Right atrium auricular region (tissue), 2 donors: Measurements from ENCODE around the gene ATG7. TPM values are rescaled to one million over a fixed set of nuclear protein-coding genes. Genes with fewer than 3 reads are reported as not detected.
"Not testable (repeated sequence)": the region's sequence is repeated elsewhere in the genome, so short reads cannot be mapped to it uniquely, and the experiment has no call there.

Experiments used
- DNase-seq: peaks from one replicate; pipeline ENCODE4 v3.0.0-alpha.2; 2019; ENCODE audit warnings: low spot score
- H3K27ac ChIP-seq, 2 donors: fragments of 200-600 bp; sonication (generic); 1 replicate in 1 of 2; 2 replicates in 1 of 2; pipeline ENCODE4 v1.5.1; 2016 to 2019
- H3K27me3 ChIP-seq, 2 donors: fragments of 200-600 bp; sonication (generic); one replicate each; pipeline versions ENCODE4 v1.5.1 to v1.6.0; 2017 to 2019
- H3K36me3 ChIP-seq: fragments of 200-600 bp; sonication (generic); one replicate; pipeline ENCODE4 v1.5.1; 2016
- H3K4me1 ChIP-seq, 2 donors: fragments of 200-600 bp; sonication (generic); one replicate each; pipeline versions ENCODE4 v1.5.1 to v1.6.0; 2017 to 2019
- H3K4me3 ChIP-seq, 2 donors: fragments of 200-600 bp; sonication (generic); 1 replicate in 1 of 2; 2 replicates in 1 of 2; pipeline ENCODE4 v1.5.1; 2017 to 2019; ENCODE audit warnings: mild to moderate bottlenecking in 1 of 2, moderate library complexity in 1 of 2
- H3K9me3 ChIP-seq, 2 donors: fragments of 200-600 bp; sonication (generic); one replicate each; pipeline ENCODE4 v1.5.1; 2019
- total RNA-seq, 2 donors: library from RNA; depleted of rRNA; stranded (reverse); fragments of >200 nt; gene quantifications; one replicate each; pipeline ENCODE4 v1.1.0, GENCODE V29; 2016
- TF ChIP-seq, protein P1 (sequence below), 2 donors: fragments of 200-600 bp; sonication (generic); IDR thresholded peaks; one replicate each; pipeline ENCODE4 v1.5.1; 2019; ENCODE audit warnings: antibody characterized with exemption in 2 of 2

ATG7 gene
- total RNA-seq, 2 donors from 2014 or later, result 15.2 to 23.8 TPM

DNA sequence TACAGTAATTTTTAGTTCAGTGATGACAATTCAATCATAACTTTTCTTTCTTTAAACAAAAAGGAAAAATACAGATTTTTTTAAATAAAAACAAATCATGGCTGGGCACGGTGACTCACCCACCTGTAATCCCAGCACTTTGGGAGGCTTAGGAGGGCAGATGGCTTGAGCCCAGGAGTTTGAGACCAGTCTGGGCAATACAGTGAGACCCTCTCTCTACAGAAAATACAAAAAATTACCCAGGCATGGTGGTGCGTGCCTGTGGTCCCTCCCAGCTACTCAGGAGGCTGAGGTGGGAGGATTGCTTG is 25.6 kb upstream of the ATG7 start:
- no peaks in the 10 kb centered on the region for H3K9me3 ChIP-seq
- H3K27me3 ChIP-seq, result no peaks in the 10 kb centered on the region
- DNase-seq, result no peak
- H3K27ac ChIP-seq, result no peak overlapping the region
- TF ChIP-seq, protein P1, sequence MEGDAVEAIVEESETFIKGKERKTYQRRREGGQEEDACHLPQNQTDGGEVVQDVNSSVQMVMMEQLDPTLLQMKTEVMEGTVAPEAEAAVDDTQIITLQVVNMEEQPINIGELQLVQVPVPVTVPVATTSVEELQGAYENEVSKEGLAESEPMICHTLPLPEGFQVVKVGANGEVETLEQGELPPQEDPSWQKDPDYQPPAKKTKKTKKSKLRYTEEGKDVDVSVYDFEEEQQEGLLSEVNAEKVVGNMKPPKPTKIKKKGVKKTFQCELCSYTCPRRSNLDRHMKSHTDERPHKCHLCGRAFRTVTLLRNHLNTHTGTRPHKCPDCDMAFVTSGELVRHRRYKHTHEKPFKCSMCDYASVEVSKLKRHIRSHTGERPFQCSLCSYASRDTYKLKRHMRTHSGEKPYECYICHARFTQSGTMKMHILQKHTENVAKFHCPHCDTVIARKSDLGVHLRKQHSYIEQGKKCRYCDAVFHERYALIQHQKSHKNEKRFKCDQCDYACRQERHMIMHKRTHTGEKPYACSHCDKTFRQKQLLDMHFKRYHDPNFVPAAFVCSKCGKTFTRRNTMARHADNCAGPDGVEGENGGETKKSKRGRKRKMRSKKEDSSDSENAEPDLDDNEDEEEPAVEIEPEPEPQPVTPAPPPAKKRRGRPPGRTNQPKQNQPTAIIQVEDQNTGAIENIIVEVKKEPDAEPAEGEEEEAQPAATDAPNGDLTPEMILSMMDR (IDR thresholded peaks at IDR 0.05), result no peak
- no peaks in the 10 kb centered on the region for H3K36me3 ChIP-seq
- H3K4me3 ChIP-seq, result no peak overlapping the region
- no peaks in the 10 kb centered on the region for H3K4me1 ChIP-seq

DNA sequence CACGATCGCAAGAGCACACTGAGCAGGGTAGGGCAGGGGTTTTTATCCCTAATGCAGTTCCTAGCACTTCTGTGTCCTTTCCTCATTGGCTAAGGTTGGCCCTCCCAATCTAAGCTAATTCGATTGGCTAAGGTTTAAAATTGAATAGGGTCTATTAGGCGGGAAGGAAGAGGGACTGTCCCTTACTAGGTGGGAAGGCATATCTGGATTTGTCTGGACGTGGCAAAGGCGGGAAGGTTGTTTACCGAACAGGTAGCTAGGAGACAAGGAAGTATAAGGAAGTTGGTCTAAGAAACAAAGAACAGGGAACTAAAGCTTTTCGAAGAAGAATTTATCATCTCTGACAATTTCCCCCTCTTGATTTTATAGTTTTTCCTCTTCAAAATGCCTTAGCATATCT is 24.8 kb upstream of the ATG7 start:
- Histone ChIP-seq H3K4me3 (no peak overlapping the region), H3K27me3 (no peaks in the 10 kb centered on the region), H3K27ac (no peak overlapping the region), H3K36me3 (no peaks in the 10 kb centered on the region), H3K9me3 (no peaks in the 10 kb centered on the region), H3K4me1 (no peaks in the 10 kb centered on the region)
- TF ChIP-seq, protein P1 (IDR thresholded peaks at IDR 0.05), result no peak
- no peak for DNase-seq

DNA sequence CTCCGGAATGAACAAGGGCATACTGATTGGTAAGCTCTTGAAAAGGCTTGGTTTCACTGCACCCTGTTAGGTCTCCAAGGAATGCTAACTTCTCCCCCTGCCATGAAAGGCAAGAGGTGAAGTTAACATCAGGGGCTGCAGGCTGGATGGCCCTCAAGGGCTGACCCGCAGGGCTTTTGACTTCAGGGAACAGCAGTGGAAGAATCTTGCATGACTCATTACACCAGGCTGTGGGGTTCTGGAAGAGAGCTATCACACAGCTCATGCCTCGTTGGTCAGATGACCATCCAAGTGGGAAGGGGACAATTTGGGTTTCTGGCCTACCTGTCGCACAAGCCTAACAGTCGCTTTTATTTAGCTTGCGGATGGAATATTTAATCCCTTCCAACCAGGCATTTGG is 23.6 kb upstream of the ATG7 start:
- DNase-seq, result no peak
- H3K27me3 ChIP-seq, result no peaks in the 10 kb centered on the region
- TF ChIP-seq, protein P1 (IDR thresholded peaks at IDR 0.05), result no peak

DNA sequence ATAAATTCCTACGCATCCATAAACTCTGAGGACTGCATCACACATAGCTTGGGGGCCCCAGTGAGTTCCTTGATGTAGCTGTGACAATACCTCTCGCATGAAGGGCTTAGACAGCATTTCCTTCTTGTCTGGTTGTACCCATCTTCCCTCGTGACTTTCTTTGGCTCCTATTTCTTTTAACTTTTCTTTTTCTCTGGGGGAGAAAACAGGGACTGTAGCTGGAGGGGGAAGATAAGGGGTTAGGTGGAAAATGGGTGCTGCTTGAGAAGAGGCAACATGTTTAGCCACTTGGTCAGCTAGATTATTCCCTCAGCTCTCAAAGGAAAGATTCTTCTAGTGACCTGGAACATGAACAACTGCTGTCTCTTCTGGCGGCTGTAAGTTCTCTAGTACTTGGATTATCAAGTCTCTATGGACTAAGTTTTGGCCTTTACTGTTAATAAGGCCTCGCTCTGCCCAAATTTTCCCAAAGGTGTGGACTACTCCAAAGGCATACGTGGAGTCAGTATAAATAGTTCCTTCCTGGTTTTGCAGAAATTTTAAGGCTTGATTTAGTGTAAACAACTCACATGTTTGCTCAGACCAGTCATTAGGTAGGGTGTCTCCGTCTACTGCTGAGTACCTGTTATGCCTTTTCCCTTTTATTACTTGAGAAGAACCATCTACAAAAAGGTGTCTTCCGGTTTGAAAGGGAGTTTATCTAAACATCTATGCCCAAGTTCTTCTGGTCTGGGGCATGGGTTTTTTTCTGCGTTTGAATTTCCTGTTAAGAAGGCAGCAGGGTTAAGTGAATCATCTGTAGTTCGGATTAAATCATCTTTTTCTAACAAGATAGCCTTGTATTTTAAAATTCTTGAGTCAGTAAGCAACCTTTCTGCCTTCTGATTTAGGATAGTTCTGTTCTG is 21.0 kb upstream of the ATG7 start:
- H3K27me3 ChIP-seq, result no peaks in the 10 kb centered on the region
- no peak overlapping the region for H3K27ac ChIP-seq
- no peaks in the 10 kb centered on the region for H3K36me3 ChIP-seq
- H3K9me3 ChIP-seq, result no peaks in the 10 kb centered on the region
- no peak overlapping the region for H3K4me3 ChIP-seq
- TF ChIP-seq, protein P1 (IDR thresholded peaks at IDR 0.05), result no peak
- no peak for DNase-seq
- no peaks in the 10 kb centered on the region for H3K4me1 ChIP-seq

More for the DNA sequence above, 23.6 kb upstream of the ATG7 start:
- H3K27ac ChIP-seq, result no peak overlapping the region
- H3K9me3 ChIP-seq, result no peaks in the 10 kb centered on the region
- H3K36me3 ChIP-seq, result no peaks in the 10 kb centered on the region
- no peaks in the 10 kb centered on the region for H3K4me1 ChIP-seq
- H3K4me3 ChIP-seq, result no peak overlapping the region

DNA sequence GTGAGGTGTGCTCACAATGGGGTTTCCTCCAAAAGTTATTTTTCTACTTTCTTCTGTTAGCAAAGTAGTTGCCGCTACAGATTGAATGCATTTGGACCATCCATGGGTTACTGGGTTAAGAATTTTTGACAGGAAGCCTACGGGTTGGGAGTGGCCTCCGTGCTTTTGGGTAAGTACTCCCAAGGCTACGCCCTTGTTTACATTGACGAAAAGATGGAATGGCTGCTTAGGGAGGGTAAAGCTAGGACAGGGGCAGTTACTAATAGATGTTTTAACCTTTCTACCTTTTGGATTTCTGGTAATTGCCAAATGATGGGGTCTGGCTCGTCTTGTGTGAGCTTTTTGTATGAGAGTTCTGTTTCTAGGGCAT is 20.4 kb upstream of the ATG7 start:
- Histone ChIP-seq H3K27me3 (no peaks in the 10 kb centered on the region), H3K27ac (no peak overlapping the region), H3K4me3 (no peak overlapping the region), H3K4me1 (no peaks in the 10 kb centered on the region), H3K36me3 (no peaks in the 10 kb centered on the region), H3K9me3 (no peaks in the 10 kb centered on the region)
- TF ChIP-seq, protein P1 (IDR thresholded peaks at IDR 0.05), result no peak
- DNase-seq, result no peak

DNA sequence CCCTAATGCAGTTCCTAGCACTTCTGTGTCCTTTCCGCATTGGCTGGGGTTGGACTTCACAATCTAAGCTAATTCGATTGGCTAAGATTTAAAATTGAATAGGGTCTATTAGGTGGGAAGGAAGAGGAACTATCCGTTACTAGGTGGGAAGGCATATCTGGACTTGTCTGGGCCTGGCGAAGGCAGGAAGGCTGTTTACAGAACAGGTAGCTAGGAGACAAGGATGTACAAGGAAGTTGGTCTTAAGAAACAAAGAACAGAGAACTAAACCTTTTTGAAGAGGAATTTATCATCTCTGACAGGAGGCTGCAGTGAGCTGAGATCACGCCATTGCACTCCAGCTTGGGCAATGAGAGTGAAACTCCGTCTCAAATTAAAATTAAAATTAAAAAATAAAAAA is 17.3 kb upstream of the ATG7 start:
- Histone ChIP-seq H3K27me3 (no peaks in the 10 kb centered on the region), H3K4me1 (no peaks in the 10 kb centered on the region), H3K4me3 (no peak overlapping the region), H3K9me3 (no peaks in the 10 kb centered on the region), H3K27ac (no peak overlapping the region), H3K36me3 (no peaks in the 10 kb centered on the region)
- no peak for DNase-seq
- TF ChIP-seq, protein P1 (IDR thresholded peaks at IDR 0.05), result no peak

DNA sequence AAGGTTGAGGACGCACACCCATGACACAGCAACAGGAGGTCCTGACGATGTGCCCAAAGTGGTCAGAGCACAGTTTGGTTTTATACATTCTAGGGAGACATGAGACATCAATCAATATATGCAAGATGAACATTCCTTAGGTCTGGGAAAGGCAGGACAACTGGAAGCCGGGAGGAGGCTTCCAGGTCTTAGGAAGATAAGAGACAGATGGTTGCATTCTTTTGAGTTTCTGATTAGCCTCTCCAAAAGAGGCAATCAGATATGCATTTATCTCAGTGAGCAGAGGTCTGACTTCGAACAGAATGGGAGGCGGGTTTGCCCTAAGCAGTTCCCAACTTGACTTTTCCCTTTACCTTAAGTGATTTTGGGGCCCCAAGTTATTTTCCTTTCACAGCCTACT is 16.7 kb upstream of the ATG7 start:
- H3K27ac ChIP-seq, H3K4me3 ChIP-seq, H3K27me3 ChIP-seq, DNase-seq, H3K4me1 ChIP-seq, H3K36me3 ChIP-seq, H3K9me3 ChIP-seq: not testable (repeated sequence)
